Measurements from ENCODE around the gene ACOXL. TPM values are rescaled to one million over a fixed set of nuclear protein-coding genes. Genes with fewer than 3 reads are reported as not detected.

The ACOXL gene
- total and polyA plus RNA-seq, 9 of the 15 experiments (the other 6 are each of a cell fraction or from before 2014, with no cell fraction given) = 0.31 to 0.56 TPM; not detected in 7

- TF ChIP-seq TEAD1 (CRISPR knock-in tag; IDR thresholded peaks at IDR 0.05) (no peak), CREB5 (CRISPR knock-in tag; IDR thresholded peaks at IDR 0.05) (no peak), MEIS2 (IDR thresholded peaks at IDR 0.05; ENCODE audit: partially characterized antibody) (no peak)
These were observed 38.6 kb downstream of the ACOXL start (continued) for GRCh38 chr2:110770959-110771431.

- 5% methylated on average over 5 of the region's 5 CpGs for WGBS (ENCODE audit: insufficient coverage, low coverage, missing lambda C conversion rate)
- ATAC-seq = no peak
- Histone ChIP-seq H3K9ac (ENCODE audit: insufficient read depth in 1 of 2, low read depth in 2 of 2, low read length in 2 of 2) (no peak overlapping the region), H3K36me3 (ENCODE audit: control insufficient read depth, insufficient read depth, low read length) (no peaks in the 10 kb centered on the region), H3K79me2 (ENCODE audit: control insufficient read depth, insufficient read depth, low read length) (no peaks in the 10 kb centered on the region), H3K27me3 (ENCODE audit: control insufficient read depth in 2 of 2, insufficient read depth in 2 of 2, low read length in 2 of 2) (peaks cover 21 to 57% of the 10 kb centered on the region in 2 experiments), H3K9me1 (ENCODE audit: control insufficient read depth, insufficient read depth, low read length) (no peaks in the 10 kb centered on the region), H3K4me2 (ENCODE audit: insufficient read depth, low read length) (no peak overlapping the region), H3K27ac (ENCODE audit: extremely low read depth, low read depth, low read length) (no peak overlapping the region), H3K4me3 (no peak overlapping the region), H2AFZ (ENCODE audit: low read depth, low read length) (no peak overlapping the region), H3K9me3 (replicated peaks; ENCODE audit: control insufficient read depth, insufficient read depth, low read depth, low read length) (no peaks in the 10 kb centered on the region), H3K4me1 (replicated peaks in 1 of 2; ENCODE audit: control insufficient read depth in 2 of 2, insufficient read depth in 2 of 2, low read length in 2 of 2) (no peaks in the 10 kb centered on the region), H4K20me1 (replicated peaks; ENCODE audit: control insufficient read depth, insufficient read depth, low read length) (no peaks in the 10 kb centered on the region)
- no TSS peak for BruUV-seq (replicated peaks)
- in situ Hi-C loops (cut with MboI) (loop anchor here (25.0 kb wide), 1 partner anchor 984 kb away; the partner anchor contains the start of gene RGPD5), intact Hi-C loops (cut with micrococcal nuclease) (no loop called here)
- POLR2A ChIA-PET = interaction anchor here (1.5 kb wide), 1 partner anchor 16 kb away, joined by 3 read pairs; no protein-coding TSS in a partner anchor
- no peak for FAIRE-seq
- no peak for DNase-seq (ENCODE audit: extremely low read depth in 1 of 4, low spot score in 3 of 4)
- no peak for TF ChIP-seq NEUROD1 (IDR thresholded peaks at IDR 0.05; ENCODE audit: borderline replicate concordance, low read depth, low read length, partially characterized antibody)
- TF ChIP-seq STAT5B (CRISPR knock-in tag; IDR thresholded peaks at IDR 0.05) = no peak
- TF ChIP-seq GATAD2B (IDR thresholded peaks at IDR 0.05; ENCODE audit: borderline replicate concordance) = no peak
- no peak for TF ChIP-seq ZNF583 (CRISPR knock-in tag; IDR thresholded peaks at IDR 0.05)
- CTCF ChIA-PET (ENCODE audit: low intra/inter-chr PET ratio) = no interaction called here
These were observed 39.4 kb downstream of the ACOXL start for GRCh38 chr2:110771547-110772382.

Measured in K562 (cell line).